Smooth muscle cell of the brain vasculature (primary cell): ENCODE results near the gene THPO.

Source experiments
- DNase-seq: peaks from one replicate; pipeline ENCODE4 v3.0.0-alpha.2; 2012; ENCODE audit warnings: low read depth, low spot score

The THPO gene

GRCh38 chr3:184362668-184363546, 15.1 kb downstream of the THPO start:
- DNase-seq, result peak; percentile 90

- DNase-seq, result no peak
Measured at GRCh38 chr3:184361932-184362667, 15.9 kb downstream of the THPO start.

- no peak for DNase-seq
Measured at GRCh38 chr3:184361532-184361931, 16.5 kb downstream of the THPO start, which contains the start of the genes CLCN2 and POLR2H. TSS of gene CLCN2 (minus strand) at chr3:184361605. CDS start at chr3:184361479, 126 bp downstream. TSS of gene POLR2H (plus strand) at chr3:184361710. CDS start at chr3:184363493, 1,783 bp downstream.

- no peak for DNase-seq
Measured at GRCh38 chr3:184360929-184361531, 17.0 kb downstream of the THPO start.

GRCh38 chr3:184360070-184360928, 17.7 kb downstream of the THPO start:
- DNase-seq, result no peak

- DNase-seq, result no peak
Measured at GRCh38 chr3:184359610-184360009, 18.4 kb downstream of the THPO start.

- no peak for DNase-seq
Measured at GRCh38 chr3:184358921-184359350, 19.1 kb downstream of the THPO start.

GRCh38 chr3:184358124-184358767, 19.8 kb downstream of the THPO start:
- DNase-seq, result no peak

- no peak for DNase-seq
Measured at GRCh38 chr3:184357248-184358123, 20.5 kb downstream of the THPO start.

- DNase-seq, result no peak
Measured at GRCh38 chr3:184355261-184356040, 22.6 kb downstream of the THPO start.

- no peak for DNase-seq
Measured at GRCh38 chr3:184354754-184355153, 23.3 kb downstream of the THPO start.

- DNase-seq, result no peak
Measured at GRCh38 chr3:184354121-184354728, 23.8 kb downstream of the THPO start.

- DNase-seq, result no peak
Measured at GRCh38 chr3:184353546-184353941, 24.5 kb downstream of the THPO start.

- DNase-seq, result no peak
Measured at GRCh38 chr3:184352897-184353545, 25.0 kb downstream of the THPO start.

- no peak for DNase-seq
Measured at GRCh38 chr3:184352149-184352785, 25.7 kb downstream of the THPO start.

GRCh38 chr3:184351511-184352148, 26.4 kb downstream of the THPO start:
- peak; percentile 82 for DNase-seq

- DNase-seq, result no peak
Measured at GRCh38 chr3:184350618-184351017, 27.4 kb downstream of the THPO start.
